GM12874 (cell line): ENCODE data around the gene MEOX1.

Experiments
- CTCF ChIP-seq: IDR thresholded peaks from 2 replicates; pipeline ENCODE4 v1.5.1; 2011; ENCODE audit warnings: low read depth, mild to moderate bottlenecking, control low read depth, low read length, moderate library complexity; ENCODE audit not compliant: insufficient read depth

Gene MEOX1

GRCh38 chr17:43669971-43670644, 8.4 kb upstream of the MEOX1 start:
- no peak for TF ChIP-seq CTCF

- TF ChIP-seq CTCF: no peak
Measured at GRCh38 chr17:43667947-43668348, 6.2 kb upstream of the MEOX1 start.

GRCh38 chr17:43667506-43667905, 5.8 kb upstream of the MEOX1 start:
- TF ChIP-seq CTCF: no peak

- TF ChIP-seq CTCF: no peak
Measured at GRCh38 chr17:43665937-43666236, 4.2 kb upstream of the MEOX1 start.

- TF ChIP-seq CTCF: no peak
Measured at GRCh38 chr17:43665084-43665936, 3.6 kb upstream of the MEOX1 start.

GRCh38 chr17:43664096-43664495, 2.4 kb upstream of the MEOX1 start:
- TF ChIP-seq CTCF: no peak

GRCh38 chr17:43663383-43663782, 1.7 kb upstream of the MEOX1 start:
- no peak for TF ChIP-seq CTCF
